GM18520 (cell line): ENCODE data around the gene OR56B4.
"Not testable (repeated sequence)": the region's sequence is repeated elsewhere in the genome, so short reads cannot be mapped to it uniquely, and the experiment has no call there.

Experiments
- ATAC-seq: cut with Tn5 transposase; IDR thresholded peaks from one replicate; pipeline ENCODE4 v1.9.1; 2021; ENCODE audit not compliant: unreplicated experiment

The OR56B4 gene, protein sequence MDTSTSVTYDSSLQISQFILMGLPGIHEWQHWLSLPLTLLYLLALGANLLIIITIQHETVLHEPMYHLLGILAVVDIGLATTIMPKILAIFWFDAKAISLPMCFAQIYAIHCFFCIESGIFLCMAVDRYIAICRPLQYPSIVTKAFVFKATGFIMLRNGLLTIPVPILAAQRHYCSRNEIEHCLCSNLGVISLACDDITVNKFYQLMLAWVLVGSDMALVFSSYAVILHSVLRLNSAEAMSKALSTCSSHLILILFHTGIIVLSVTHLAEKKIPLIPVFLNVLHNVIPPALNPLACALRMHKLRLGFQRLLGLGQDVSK

DNA sequence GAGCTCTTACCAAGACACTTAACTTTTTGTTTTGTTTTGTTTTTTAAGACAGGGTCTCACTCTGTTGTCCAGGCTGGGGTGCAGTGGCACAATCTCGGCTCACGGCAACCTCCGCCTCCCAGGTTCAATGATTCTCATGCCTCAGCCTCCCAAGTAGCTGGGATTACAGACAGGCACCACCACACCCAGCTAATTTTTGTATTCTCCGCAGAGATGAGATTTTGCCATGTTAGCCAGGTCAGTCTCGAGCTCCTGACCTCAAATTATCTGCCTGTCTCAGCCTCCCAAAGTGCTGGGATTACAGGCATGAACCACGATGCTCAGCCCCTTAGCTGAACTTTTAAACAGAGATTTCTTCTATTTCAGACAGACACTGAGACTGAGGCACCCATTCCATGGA is at the start of gene OR56B4:
OR56B4 (plus strand) TSS at position 301 of the 400 bp plus-strand sequence; CDS start at position 396, 95 bp downstream.
- not testable (repeated sequence) for ATAC-seq

DNA sequence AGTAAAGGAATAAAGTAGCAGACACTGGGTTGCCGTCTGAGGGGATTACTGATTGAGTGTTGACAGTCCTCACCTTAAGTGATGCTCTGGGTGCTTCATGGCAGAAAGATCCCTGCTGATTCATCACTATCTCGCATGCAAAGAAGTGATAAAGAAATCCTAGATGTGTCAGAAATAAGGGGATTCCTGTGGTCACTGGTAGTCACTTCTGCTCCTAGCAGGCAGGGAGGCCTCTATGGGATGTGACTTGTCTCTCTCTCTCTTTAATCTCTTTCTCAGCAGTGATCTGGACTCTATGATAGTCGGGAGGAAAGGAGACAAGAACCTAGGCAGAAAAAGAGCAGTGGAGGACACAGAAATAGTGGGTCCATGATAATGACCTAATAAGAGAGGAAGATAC is 46.0 kb upstream of the OR56B4 start:
- no peak for ATAC-seq

DNA sequence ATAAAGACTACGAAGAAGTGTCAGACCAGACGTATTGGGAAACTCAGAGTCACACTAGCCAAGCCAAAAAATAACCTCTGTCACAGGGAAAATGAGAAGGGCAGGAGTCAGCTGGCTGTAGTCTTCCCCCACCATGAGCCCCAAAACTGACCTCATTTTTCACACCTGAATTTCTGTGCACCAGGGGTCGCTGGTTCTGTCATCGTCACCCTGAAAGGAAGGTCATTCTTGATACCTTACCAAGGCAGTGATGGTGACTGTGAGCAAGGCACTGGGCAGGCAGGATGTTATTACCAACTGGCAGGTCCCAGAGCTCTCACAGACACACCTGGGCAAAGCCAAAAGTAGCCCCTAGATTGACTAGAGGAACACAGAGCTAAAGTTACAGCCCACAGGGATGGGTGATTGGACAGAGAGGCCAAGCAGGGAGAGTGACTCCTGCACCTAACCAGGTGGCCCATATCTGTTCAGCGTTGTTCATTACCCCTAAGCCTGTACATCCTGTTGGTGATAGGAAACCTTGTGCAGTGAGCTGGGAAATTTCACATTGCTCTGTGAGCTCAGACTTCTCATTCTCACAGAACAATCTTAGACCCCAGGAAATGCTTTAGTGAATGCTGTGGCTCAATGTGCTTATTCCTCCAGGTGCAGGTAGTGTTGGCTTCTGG is 44.7 kb upstream of the OR56B4 start:
- no peak for ATAC-seq

DNA sequence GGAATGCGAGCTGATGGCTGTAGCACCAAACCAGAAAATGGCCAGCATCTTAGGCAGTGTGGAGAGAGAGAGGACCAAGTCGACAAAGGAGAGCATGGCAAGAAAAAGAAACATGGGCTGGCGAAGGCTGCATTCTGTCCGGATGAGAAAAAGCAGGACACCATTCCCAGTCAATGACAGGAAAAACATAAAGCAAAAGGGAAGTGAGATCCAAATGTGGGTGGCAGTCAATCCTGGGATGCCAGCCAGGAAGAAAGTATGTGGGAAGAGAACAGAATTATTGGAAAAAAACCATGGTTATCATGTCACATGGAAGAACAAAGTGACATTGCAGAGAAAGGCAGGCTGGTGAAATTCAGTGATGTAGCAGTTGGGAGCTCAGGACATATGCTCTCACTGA is 40.0 kb upstream of the OR56B4 start:
- ATAC-seq = no peak

DNA sequence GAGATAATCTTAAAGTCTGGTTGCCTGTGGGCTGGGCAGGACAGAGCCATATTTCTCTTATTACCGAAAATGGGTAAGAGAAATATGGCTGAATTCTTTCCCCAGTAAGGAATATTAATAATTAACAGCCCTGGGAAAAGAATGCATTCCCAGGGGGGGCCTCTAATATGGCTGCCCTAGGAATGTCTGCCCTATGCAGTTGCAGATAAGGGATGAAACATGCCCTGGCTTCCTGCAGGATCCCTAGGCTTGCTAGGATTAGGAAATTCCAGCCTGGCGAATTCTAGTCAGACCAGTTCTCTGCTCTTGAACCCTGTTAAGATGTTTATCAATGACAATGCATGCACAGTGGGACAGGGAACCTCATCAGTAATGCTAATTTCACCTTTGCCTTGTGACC is 31.0 kb upstream of the OR56B4 start:
- ATAC-seq = not testable (repeated sequence)

DNA sequence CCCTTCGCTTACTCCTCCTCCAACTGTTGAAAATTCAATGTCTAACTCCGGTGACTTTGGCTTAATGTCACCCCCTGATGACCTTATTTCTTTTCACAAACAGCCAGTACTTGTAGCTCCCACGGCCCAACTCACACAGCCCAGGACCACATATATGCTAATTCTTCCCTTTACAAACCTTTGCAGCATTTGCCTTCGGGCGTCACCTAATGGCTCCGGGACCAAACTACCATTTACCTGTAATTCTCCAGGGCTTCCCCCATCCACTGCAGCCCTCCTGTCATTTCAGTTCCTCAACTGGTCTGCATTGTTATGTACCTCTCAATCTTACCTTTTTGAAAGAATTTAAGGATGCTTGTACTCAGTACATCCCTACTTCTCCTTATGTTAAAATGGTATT is 29.8 kb upstream of the OR56B4 start:
- ATAC-seq = no peak

DNA sequence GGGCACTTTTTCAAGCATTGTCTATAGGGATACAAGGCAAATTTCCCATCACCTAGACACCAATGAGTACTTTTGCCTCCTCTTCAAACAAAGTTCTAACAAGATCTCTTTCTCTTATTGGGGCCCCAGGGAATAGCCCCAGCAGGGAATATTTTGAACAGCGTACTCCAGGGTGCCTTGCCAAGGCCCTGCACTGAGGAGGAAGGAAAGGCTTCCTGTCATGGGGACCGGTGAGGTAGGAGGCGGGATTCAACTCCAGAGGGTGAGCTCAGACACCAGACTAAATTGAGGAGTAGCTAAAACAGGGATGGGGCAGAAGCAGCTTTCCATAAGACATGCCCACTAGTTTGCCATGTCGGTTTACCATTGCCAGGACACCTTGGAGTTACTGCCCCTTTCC is 28.0 kb upstream of the OR56B4 start:
- no peak for ATAC-seq

DNA sequence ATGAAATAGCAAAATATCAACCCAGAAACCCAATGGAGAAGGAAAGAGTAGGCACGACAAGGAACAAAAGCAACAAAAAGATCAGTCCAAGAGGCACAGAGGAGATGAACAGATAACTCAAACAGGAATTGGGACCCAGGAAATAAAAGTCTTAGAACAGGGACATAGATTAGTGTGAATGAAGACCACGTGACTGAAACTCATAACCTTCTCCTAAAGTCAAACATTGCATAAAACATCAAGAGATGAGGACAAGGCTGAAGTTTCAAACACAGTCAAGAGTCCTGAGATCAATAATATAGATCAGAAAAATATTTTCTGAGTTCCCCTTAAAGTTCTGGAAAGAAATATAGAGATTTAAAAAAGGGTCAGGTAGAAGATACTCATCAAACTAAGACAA is 24.4 kb upstream of the OR56B4 start:
- ATAC-seq = no peak

DNA sequence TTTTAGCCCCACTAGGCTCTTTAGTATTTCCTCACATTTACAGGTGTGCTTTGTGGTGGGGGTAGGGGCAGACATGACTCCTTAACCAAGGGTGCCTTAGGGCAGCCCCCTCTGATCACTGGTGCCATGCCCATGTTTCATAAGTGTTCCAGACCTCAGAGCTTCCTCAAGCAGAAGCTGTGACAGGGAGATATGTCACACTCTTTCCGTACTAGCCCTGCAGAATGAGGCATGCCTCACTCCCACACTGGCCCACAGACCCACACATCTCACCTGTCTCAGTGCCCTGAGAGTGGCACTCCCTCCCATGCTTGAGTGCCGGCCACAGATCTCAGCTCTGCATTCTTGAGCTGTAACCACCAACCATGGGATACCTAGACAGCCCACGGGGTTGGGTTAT is 22.9 kb upstream of the OR56B4 start:
- no peak for ATAC-seq

DNA sequence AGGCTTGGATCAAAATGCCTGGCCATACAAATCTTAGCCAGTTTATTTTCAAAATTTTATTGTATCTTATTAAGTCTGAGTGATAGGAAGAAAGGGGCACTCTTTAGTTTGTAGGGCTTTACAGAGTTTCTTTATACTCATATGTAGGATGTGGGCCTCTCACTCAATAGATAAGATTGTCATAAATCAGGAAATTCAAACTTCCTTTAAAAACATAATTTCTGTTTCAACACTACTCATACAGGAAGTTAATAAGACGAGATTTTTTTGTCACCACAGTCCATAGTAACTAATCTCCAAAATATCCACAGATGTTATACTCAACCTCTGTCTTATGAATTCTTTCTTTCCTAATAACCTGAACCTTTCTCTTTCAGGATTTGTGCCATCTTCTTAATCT is 13.3 kb upstream of the OR56B4 start:
- no peak for ATAC-seq

DNA sequence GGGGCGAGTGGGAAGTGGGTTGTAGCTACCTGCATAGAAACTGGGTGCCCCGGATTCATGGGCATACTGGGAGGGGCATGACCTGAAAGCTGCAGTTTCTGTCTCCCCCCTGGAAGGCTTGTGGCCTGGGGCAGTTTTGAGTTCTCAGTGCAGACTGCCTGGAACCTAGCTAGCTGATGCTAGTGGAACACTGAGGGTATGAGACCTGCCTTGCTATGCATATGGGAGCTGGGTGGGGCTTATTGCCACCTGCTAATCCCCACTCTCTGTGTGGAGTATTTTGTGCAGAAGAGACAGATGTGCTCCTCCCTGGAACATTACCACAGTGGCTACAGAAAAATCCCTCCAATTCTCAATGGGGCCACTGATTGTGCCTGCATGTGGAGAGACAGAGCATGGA is 11.7 kb upstream of the OR56B4 start:
- no peak for ATAC-seq

DNA sequence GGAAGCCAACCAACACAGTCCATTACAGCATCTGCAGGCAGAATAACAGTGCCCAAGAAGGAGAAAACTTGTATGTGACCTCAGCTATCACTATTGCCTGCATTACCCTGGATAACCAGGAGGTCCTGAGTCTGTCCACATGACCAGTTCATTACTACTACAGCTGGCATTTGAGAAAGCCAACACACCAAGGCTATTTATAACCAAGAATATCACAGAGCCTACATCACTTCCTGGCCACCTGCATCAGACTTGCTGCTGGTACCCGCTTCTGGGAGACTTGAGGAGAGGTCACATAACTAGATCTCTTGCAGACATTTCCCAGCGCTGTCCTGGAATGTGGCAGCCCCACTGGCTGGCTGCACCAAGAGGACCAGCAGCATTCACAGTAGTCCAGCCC is 11.1 kb upstream of the OR56B4 start:
- ATAC-seq = no peak

DNA sequence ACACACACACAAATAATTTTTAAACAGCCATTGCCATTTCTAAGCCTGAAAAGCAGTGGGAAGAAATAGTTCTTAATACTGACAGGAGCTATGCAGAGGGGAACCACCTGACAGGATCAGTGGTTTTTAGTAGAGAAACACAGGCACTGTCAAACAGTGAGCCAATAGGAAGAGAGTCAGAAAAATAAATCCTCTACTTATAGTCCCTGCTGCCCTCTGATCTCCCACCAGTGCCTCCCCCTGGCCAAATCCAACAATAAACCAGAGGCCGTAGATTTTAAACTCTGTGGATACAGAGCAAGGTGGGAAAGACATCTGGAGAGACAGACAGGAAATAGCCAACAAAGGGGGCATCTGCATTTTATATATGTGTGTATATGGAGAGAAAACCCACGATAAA is 7.9 kb upstream of the OR56B4 start:
- no peak for ATAC-seq

DNA sequence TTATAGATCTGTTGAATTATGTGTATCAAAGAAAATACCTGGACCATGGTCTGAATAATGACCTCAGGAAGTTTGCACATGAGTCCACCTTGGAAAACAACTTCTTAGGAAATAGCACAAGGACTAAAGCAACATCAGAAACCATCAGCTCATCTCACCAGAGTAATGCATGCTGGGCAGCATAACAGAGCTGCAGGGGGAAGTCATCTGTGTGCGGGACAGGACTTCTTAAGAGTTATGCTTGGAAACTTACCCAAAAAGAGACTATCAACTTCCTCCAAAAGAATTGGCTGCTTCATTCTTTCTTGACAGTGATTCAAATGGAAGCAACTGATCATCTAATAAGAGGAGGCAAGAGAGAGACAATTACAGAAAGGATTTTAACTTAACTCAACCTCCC is 2.5 kb downstream of the OR56B4 start:
- ATAC-seq = no peak

DNA sequence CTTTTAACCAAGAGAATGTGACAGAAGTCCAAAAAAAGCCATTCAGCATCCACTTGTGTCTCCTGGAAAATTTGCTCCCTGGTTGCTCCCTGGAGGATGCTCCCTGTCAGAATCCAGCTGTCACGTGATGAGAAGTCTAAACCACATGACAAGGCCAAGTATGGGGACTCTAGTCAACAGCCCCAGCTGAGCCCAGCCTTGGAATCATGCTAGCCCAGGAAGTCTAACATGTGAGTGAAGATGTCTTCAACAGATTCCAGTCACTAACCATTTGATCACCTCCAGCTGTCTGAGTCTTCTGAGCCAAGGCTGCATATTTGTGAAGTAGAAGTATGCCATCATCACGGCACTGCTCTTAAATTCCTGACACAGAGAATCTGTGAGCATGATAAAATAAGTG is 4.2 kb downstream of the OR56B4 start:
- no peak for ATAC-seq

DNA sequence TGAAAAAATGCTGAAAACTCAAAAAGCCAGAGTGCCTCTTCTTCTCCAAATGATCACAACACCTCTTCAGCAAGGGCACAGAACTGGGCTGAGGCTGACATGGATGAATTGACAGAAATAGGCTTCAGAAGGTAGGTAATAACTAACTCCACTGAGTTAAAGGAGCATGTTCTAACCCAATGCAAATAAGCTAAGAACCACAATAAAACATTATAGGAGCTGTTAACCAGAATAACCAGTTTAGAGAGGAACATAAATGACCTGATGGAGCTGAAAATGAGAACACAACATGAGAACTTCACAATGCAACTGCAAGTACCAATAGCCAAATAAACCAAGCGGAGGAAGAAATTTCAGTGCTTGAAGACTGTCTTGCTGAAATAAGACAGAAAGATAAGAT is 9.2 kb downstream of the OR56B4 start:
- ATAC-seq = no peak

DNA sequence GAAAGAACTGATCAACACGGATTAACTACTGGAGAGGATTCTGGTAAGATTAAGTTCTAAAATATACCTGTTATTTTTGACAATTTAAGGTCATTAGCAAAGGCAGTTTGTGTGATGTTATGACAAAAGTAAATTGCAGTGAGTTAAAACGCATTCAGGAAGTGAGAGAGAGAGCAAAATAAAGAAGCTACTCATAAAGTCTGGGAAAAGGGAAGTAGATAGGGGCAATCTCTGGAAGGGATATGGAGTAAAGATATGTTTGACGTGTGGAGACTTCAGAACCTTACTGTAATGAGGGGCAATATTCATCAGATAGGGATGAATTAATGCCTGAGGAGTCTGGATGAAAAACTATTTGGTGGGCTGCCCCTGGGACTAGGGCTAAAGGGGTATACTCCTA is 16.8 kb downstream of the OR56B4 start:
- ATAC-seq = no peak

DNA sequence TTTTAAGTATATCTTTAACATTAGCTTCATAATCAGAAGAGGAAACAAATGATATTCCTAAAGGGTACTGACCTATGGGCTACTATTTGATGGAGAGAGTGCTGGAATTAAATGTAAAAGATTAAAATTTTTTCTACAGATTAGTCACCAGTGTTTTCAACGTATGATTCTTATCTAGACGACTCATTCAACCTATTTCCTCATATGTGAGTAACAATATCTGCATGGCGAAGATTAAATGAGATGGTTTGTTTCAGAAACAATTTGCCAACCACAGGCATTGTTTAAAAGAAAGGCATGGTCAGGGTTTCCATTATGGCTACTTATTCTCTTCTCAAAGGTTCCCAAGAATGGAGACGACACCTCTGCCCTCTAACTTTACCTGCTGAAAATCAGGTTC is 20.4 kb downstream of the OR56B4 start:
- no peak for ATAC-seq

DNA sequence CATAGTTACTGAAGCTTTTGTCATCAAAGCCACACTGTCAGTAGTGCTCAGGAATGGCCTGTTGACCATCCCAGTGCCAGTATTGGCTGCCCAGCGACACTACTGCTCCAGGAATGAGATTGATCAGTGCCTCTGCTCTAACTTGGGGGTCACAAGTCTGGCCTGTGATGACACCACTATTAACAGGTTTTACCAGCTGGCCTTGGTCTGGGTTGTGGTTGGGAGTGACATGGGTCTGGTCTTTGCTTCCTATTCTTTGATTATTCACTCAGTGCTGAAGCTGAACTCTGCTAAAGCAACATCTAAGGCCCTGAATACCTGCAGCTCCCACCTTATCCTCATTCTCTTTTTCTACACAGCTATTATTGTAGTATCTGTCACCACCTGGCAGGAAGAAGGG is 21.5 kb downstream of the OR56B4 start:
- ATAC-seq = no peak

DNA sequence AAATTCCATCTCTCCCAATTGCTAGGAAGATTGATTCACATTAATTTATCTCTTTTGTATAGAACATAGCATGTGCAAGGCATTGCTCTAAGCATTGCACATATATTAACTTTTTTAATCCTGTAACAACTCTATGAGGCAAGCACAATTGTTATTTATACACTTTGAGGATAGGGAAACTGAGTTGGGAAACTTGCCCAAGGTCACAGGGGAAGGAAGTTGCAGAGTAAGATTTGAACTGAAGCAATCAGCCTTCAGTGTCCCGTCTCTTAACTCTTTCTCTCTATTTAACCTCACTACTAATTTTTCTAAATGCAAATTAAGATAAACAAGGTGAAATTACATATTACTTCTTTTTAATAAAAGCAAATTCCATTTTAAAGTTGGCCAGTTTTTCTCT is 22.2 kb downstream of the OR56B4 start:
- no peak for ATAC-seq

DNA sequence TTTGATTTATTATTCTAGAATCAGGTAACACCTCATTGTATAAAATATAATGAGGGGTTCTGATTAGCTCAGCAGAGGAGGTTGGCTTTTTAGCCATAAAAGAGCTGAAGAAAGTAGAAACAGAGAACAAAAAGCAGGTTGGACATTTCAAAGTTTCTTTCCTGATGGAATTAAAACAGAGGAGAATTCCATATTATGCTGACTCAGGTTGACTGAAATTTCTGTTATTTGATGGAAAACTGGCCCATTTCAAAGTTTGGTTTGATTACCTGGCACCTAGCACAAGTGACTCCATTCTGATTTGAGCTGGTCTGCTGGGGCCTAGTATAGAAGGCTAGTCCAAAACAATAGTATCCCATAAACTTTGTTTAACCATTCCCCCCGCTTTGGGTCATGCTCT is 24.9 kb downstream of the OR56B4 start:
- ATAC-seq = no peak

DNA sequence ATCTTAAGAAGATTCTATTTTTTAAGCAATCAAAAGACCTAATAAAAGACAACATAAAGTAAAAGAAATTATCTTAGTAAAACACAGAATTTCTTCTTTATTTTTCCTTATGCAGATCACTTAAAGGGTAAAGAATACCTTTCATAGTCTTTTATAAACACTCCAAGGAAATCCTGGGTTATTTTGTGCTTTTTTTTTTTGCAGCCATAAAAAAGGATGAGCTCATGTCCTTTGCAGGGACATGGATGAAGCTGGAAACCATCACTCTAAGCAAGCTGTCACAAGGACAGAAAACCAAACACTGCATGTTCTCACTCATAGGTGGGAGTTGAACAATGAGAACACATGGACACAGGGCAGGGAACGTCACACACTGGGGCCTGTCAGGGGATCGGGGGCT is 28.5 kb downstream of the OR56B4 start:
- ATAC-seq = not testable (repeated sequence)

DNA sequence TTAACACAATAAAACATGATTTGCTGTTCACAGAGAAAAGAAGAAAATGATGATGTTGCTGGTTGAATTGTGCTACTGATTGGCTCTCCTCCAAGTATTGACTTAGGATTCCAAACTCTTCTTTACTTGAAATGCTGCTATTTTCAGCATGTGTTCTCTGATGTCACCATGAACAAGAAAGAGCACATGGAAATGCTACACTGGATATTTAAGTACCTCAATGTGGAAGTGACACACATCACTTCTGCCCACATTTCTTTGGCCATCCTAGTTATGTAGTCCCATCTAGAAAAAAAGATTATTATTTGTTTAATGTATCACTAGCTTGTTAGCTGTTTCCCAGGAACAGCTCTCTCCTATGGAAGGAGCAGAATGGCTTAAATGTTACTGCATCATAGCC is 35.5 kb downstream of the OR56B4 start:
- no peak for ATAC-seq
